ENCODE results near the gene LYPD6B.

The LYPD6B gene, protein sequence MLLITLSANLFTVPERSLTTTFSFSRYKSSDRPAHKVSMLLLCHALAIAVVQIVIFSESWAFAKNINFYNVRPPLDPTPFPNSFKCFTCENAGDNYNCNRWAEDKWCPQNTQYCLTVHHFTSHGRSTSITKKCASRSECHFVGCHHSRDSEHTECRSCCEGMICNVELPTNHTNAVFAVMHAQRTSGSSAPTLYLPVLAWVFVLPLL

DNA sequence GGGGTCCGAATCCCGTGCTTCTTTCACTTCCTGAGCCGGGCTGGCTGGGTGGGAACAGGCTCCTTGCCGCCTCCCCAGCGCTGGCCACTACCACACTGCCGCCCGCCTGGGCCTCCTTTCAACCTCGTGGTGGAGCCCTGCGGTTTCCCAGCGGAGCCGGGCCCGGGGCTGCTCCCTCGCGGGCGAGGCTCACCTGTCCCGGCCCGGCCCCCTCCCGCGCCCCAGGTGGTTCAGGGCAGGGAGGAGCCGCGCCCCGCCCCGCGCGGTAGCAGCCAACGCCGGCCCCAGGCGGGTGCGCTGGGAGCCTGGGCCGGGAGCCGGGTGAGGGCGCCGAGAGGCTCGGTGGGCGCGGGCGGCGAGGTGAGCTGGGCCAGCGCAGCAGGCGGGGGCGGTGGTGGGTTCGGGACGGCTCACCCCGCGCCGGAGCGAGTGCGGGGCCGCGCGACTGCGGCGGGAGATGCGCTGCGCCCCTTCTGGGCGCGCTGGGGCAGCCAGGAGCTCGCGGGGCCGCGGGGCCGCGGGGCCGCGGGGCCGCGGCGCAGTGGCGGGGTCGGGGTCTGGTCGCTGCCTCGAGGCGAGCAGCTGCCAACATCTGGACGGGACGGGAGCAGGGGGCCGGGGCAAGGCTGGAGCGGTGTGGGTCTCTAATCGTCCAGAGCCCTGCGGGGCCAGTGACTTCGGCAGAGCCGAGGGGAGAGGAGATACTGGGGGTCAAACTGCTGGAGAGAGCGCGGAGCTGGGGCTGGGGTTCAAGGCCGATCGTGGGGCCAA is at the start of gene LYPD6B:
Gene LYPD6B (plus strand): TSS at position 258 of the 771 bp plus-strand sequence. CDS start 92,250 bp downstream, outside the sequence.
- DNase-seq: no peak

DNA sequence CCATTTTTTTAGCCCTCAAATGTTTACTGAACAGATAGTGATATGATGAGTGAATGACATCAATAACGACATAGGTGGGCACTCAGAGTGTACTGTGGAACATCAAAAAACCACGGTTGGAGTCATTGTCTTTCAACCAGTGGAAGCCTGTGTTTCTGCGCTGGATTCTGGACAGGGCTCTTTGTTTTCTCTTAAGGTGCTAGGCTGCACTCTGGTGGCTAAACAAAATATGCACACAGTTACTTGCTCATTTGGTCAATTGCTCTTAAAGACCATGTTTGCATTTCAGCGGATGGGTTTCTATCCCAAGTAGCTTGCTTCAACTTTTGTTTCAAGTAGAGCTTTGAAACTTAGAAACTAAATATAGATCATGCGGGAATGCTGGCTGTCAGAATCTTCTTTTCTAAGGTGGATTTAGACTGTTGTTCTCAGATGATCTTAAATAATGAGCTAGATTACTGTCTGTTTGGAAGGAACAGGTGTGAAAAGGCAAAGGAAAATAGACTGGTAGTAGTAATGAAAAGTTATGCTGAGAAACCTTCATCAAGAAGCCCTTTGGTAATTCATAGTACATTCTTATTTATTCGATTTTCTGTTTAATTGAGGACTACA is 48.5 kb upstream of the LYPD6B start:
- DNase-seq: peak; percentile 32

DNA sequence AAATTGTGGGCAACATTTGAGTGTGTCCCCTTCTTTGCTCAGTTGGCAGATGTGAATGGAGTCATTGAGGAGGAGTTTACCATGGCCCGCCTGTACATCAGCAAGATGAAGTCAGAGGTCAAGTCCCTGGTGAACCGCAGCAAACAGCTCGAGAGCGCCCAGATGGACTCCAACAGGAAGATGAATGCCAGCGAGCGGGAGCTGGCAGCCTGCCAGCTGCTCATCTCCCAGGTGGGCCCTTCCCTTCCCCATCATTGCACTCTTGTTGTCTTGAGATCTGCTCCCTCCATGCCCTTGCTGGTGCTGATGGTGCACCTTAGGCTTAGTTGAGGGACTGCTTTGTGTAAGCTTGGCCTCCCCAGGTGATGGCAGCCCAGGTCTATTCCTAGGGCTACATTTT is 47.5 kb upstream of the LYPD6B start:
- DNase-seq: no peak

DNA sequence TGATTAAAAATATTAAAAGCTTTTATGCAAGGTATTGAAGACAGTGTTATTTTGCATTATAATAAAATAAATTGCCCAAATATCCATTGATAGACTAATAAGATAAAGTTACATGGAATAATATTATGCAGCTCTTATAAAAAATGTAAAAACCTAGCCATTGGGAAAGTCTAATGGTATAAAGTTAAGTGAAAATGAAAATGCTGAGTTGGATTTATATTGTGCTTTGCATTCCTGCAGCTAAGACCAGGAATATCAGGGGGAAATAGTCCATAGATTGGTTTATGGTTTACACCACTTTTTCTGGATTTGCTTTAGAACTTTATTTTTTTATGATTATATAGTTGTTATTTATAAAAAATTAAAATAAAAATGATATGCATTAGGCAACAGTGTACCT is 46.1 kb upstream of the LYPD6B start:
- DNase-seq: no peak

DNA sequence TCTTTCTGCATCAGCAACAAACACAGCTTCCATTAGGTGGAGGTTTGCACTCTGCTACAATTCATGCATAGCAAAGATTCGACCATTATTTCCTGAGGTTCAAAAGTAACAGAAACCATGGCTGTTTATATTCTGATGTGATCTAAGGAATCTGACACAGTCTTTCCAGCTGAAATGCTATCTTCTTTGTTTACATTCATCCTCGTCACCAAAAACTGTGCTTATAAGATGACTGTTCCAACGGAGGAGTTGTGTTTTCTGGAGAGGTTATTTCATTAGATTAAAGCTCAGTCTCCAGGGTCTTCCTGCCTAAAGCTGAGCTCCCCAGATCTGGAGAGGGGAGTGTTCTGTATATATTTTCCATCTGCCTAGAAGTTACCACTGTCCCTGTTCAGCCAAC is 45.1 kb upstream of the LYPD6B start:
- DNase-seq: no peak

DNA sequence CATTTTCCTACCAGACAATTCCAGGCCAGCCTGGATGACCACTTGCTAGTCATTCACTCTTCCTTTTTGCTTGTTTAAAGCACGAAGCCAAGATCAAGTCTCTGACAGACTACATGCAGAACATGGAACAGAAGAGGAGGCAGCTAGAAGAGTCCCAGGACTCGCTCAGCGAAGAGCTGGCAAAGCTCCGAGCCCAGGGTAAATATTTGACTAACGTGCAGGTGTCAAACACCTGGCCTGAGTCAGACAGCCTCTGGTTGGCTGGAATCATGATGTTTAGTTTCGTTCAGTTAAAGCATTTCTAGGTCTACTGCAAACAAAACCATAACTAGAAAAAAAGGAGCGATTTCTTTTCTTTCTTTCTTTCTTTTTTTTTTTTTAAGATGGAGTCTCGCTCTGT is 44.2 kb upstream of the LYPD6B start:
- DNase-seq: no peak

DNA sequence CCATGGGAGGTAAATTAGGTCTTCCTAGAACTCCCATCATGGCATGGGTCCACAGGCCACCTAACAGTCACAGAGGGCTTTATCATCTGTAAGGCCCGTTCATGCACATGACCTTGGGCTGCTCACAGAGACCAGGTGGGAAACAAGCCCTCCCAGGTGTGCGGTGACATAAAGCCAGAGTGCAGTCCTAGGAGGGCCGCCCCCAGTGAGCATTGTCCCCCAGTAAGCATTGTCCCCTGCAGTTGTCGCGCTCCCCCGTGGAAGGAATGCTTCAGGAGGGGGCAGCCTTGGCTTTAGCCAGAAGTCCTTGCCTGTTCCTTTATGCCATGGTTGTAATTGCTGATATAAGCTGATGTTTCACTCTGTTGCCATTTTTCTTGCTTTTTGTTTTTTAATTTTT is 41.7 kb upstream of the LYPD6B start:
- no peak for DNase-seq

DNA sequence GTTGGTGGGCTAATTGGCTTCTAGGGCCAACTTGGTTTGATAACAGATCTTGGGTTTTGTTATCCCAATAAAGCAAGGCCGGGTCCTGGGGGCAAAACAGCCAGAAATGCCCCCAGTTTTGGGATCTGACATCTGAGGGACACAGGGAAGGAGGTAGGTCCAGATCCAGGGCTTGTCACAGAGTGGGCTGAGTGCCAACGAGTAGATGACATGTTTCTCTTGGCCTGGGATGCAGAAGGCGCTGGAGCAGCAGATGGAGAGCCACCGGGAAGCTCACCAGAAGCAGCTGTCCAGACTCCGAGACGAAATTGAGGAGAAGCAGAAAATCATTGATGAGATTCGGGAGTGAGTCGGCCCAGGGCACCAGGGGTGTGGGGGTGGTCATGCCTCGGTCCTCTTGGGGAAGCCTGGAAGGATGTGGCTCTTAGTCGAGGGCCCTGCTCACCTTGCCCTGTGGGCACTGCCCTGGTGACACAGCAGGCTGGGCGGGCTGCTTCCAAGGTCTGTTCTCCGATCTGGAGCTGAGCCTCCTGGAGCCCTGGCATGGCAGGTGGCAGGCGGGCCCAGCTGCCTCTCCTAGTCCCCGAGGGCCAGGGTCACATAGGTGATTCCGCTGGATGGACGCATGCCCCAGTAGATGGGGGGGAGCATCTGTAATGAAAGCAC is 40.2 kb upstream of the LYPD6B start:
- DNase-seq: no peak

DNA sequence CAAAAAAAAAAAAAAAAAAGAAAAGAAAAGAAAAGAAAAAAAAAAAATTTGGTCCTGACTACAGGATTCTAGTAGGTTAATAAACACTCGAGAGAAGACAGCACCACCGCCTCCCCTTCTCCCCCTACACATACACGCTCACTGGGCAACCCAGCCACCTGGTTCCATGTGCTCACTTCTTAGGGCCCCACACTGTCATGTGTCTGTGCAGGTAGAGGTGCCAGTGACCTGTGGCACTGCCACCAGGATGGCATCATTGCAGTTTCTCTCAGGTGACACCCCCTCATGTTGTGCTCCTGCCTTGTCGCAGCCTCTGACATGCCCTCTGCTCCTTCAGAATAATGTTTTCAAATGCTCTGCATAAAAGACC is 39.7 kb upstream of the LYPD6B start:
- DNase-seq: no peak

DNA sequence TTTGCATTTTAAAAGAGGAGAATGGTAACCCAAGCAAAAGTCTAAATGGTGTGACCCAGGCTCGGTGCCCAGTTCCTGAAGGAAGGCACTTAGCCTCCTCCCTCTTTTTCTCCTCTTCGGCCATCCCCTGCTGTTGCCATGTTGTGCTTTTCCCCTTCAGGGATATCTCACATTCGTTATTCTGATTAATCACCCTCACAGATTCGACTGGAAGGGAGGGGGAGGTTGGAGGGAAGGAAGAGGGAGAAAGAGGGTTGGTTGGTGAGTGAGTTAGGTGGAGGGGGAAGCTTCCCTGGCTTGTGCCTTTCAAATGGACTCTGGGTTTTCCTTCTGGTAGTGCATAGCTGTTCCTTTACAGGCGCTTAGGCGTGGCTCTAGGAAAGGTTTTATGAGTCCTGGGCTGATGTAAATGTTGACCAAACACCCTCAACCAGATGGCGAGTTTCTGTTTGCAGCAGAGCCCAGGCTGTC is 39.0 kb upstream of the LYPD6B start:
- no peak for DNase-seq

DNA sequence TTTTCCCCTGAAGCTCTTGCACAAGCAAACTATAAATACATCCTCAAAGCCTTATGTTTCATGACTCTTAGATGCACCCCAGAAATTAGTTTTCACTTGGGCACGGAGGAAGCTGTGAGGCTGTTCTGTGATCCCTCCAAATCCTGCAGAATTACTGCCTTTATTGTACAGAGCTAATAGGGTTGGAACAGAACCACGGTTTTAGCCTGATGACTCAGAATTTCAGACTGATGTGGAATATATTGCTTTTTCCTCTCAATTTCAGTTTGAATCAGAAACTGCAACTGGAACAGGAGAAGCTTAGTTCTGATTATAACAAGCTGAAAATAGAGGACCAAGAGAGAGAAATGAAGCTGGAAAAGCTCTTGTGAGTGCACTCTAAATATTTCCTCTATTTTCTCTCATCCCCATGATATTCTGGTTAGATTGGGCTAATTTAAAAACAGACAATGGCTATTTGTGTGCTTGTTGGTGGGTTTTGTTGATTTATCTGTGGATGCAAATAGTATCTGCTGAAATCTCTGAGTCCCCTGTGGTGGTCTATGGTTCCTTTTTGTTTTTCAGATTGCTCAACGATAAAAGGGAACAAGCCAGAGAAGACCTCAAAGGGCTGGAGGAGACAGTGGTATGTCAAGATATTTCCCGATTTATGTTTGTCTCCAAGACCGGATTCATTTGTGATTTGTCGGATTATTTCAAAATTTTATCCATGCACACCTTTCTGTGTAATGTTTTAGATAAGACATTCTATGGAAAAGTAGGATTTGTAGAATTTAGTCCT is 38.2 kb upstream of the LYPD6B start:
- DNase-seq: no peak

DNA sequence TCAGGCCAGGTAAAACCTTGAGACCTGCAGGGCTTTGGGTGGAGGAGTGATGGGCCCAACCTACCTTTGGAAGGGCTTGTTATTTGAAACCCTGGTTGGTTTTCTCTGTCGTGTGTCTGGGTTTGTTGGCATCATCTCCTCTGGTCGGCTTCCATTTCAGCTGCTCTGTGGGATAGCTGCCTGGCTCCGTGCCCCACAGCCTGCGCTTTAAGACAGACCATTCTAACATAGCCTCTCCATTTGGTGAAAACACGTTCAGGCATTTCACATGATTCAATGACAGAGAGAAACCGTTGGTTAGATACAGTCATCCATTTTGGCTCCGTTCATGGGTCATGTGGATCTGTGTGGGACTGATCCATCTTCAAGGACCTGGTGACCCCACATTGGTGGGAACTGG is 37.0 kb upstream of the LYPD6B start:
- DNase-seq: no peak

DNA sequence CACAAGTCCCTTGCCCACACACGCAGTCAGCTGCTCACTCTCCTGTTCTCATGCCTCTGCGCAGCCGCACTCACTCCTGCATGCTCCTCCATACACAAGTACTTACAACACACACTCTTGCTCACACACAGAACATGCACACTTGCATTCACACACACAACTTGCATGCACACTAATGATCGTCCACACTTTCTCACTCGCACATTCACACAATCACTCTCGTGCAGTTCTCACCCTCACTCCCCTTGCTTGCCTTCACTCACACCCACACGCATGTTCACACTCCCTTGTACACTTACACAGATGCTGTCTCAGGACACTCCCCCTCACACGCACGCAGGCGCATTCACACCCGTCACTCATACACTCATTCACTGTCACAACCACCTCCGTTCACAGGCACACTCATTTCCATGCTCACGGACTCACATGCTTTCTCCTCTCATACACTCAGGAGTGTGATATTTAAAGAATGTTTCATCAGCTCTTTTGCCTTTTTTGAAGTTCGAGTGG is 36.1 kb upstream of the LYPD6B start:
- no peak for DNase-seq

DNA sequence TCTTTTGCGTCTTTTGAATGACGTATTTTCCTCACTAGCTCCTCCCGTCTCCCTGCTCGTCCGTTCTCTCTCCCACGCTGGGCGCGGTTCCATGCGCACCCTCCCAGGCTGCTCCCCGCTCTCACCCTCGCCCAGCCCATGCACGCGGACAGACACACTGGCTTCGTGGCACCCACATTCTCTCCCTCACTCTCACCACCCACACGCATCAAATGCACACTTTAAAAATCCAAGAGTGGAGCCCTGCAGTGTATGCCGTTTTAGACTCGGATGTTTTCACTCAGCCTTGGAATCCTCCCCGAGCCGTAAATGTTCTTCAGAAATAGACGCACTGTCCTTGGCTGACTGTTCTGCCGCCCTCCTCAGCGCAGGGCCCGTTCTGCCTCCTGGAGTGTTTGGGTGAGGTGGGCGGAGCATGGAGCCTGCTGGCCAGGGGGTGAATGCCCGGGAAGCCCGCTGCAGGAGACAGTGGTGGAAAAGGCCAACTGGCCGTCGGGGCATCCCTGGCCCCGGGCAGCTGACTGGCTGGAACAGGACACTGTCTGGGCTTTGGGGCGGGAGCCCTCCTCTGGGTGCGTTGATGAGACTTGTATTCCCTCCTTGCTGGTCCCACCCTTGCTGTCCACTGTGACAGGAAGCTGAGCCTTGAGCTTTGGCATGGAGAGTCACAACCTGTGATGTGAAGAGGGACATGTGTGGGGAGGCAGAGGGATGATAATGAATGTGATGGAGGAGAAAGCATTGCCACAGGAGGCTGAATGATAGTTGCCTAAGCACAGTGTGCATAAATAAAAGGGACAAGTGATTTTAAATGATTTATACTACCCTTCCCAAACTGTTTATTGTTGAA is 35.4 kb upstream of the LYPD6B start:
- no peak for DNase-seq

DNA sequence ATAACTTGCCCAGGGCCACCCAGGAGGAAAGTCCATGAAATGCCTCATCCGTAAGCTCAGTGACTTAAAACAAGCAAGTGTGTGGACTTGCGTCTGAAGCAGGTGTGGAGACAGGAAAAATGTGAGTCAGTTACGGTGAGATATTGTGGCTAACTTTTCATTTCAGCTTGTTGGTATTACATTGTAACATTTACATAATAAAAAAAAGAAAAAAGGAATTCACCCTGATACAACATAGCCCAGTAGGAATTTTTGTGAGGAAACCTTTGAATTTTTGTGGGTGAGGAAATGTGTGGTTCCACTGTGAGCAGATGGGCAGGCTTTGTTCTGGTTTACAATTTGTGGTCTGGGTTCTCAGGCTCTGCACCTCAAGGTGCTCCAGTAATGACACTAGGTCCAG is 33.7 kb upstream of the LYPD6B start:
- DNase-seq: no peak

DNA sequence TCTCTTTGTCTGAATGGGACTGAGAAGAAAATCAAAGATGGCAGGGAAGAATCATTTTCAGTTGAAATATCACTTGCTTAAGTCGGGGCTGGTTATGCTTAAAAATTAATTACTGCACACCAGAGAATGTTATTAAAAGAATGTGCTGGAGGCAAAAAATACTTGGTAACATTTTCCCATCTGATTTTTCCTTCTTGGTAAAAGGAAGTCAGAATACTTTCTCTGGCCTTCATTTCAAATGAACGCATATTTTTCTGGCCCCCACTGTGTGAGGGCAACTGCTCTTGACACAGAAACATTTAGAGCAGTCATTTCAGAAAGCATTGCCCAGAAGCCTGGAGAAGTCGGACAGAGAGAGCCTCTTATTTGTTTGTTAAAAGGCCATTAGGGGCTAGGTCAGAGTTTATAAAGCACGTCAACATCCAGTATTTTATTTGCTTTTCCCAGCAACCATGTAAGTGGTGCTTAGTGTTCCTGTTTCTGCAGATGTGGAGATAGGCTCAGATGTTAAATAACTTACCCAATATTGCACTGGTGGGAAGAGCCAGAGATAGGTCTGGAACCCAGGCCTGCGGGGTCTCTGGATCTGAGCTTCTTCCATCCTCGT is 32.9 kb upstream of the LYPD6B start:
- no peak for DNase-seq

DNA sequence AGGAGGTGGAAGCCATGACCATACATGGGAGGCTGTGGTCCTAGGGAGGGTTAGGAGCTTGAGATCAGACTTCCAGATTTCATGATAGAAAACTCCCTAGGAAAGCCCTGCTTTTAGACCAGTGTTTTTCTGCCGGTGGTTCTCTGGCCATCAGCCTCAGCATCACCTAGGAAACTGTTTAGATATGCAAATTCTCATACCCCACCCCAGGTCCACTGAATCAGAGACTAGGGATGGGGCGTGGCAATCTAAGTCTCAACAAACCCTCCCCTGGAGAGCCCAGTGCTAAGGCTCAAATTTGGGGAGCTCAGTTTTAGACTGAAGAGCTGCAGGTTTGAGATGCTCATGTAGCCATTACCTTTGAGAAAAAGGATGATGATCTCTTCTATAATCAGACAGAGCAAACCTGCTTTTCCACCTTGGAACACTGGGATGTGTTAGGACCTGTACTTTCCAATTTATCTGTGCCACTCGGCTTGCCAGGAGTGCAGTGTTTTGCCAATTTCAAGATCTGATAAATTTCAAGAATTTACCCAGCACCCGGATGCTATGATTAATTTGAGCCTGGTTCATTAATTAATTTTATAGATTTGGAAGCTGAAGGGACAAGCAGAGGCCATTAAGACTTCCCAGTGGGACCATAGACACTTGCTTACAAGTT is 31.5 kb upstream of the LYPD6B start:
- no peak for DNase-seq

DNA sequence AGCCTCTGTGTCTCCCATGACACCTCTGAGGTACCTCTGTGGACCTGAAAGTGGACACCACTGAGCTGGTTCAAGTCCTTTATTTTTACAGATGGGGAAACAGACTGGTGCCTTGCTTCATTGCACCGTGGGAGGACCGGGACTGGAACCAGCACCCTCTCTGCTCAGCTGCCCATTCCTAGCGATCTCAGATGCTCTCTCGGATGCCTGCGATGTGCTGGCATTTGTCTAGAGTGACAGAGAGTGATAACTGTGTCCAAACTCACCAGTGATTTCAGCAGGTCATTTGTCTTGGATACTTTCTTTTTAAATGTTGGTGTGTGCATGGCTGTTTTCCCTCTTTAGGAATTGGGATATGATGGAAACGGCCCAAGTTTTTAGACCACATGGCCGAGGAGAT is 30.1 kb upstream of the LYPD6B start:
- no peak for DNase-seq

DNA sequence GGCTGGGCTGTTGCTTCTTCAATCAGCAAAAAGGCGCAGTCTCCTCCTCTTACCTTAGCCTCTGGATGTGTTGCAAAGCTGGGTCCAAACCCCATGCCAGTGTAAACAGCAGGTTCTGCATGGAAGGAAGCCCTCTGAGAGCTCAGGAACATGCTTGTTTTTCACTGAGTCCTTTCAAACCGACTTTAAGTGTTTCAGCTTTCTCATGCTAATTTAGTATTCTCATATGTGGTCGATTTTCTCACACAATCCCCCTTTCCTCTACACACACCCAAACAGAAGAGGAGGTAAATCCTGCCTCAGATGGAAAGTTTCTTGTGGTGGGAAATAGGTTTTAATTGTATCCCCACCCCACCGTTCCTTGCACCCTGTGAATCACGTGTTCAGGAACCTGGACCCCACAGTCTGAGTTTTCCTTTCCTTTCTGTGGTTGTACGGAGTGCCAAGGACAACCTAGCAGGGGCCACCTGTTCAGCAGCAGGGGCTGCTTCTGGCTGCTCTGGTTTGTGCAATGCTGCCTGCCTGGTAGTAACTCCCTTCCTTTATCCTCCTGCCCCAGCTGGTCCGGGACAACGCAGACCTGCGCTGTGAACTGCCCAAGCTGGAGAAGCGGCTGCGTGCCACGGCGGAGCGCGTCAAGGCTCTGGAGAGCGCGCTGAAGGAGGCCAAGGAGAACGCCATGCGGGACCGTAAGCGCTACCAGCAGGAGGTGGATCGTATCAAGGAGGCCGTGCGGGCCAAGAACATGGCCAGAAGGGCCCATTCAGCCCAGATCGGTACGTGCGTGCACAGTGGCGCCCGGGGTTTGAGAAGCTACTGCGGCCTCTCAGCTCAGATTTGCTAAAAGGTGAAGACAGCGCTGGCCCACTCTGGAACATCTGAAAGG is 28.7 kb upstream of the LYPD6B start:
- DNase-seq: no peak

DNA sequence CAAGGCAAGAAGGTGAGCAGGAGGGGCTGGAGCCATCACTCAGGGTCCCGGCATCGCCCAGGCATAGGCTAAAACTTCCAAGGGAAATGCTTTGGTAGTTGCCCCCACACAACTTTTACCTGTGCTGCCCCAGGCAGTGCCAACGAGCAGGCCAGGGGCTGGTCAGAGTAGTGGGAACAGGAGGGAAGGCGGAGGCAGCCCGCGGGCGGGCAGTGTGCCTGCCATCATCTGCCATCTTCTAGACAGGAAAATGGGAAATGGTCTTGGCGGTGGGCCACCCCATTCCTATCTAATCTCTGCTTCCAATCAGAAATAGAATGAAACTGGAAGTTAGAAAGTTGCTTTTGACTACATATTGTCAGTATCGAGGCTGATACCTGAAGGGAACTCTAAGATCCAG is 26.0 kb upstream of the LYPD6B start:
- no peak for DNase-seq

Data from CD4-positive, alpha-beta T cell treated with Interferon gamma for 1 hour (primary cell).